Activated CD4-positive, alpha-beta memory T cell treated with anti-CD3 and anti-CD28 coated beads for 36 hours (primary cell): ENCODE measurements around the gene NFX1. TPM values are rescaled to one million over a fixed set of nuclear protein-coding genes. Genes with fewer than 3 reads are reported as not detected.

Source experiments
- CTCF ChIA-PET: fragments of 350-600 bp; sonication (Branson Sonifier 250); formaldehyde crosslinking; loops from one replicate; lab custom pipeline; 2021; ENCODE audit warnings: antibody characterized with exemption, inconsistent platforms; lab: Charles Lee
- POLR2A ChIA-PET: fragments of 350-600 bp; sonication (Branson Sonifier 250); formaldehyde crosslinking; loops from one replicate; lab custom pipeline; 2021; ENCODE audit warnings: antibody characterized with exemption; lab: Charles Lee
- DNase-seq: peaks from one replicate; pipeline ENCODE4 v3.0.0-alpha.2; 2020
- H3K27ac Mint-ChIP-seq: one replicate; pipeline ENCODE4 v1.8.0; 2021; ENCODE audit warnings: mixed read lengths
- H3K27me3 Mint-ChIP-seq: one replicate; pipeline ENCODE4 v1.8.0; 2021; ENCODE audit warnings: mixed read lengths
- H3K36me3 Mint-ChIP-seq: one replicate; pipeline ENCODE4 v1.8.0; 2021; ENCODE audit warnings: mixed read lengths
- H3K4me1 Mint-ChIP-seq: one replicate; pipeline ENCODE4 v1.8.0; 2021; ENCODE audit warnings: low read depth, mixed read lengths
- H3K4me3 Mint-ChIP-seq: one replicate; pipeline ENCODE4 v1.8.0; 2021; ENCODE audit warnings: mild to moderate bottlenecking, mixed read lengths
- H3K9me3 Mint-ChIP-seq: one replicate; pipeline ENCODE4 v1.8.0; 2021; ENCODE audit warnings: mixed read lengths
- intact Hi-C: fragments of 100-400 bp; cut with micrococcal nuclease; formaldehyde crosslinking; loops from one replicate; pipeline ENCODE4 v1.15.1; 2023
- total RNA-seq, 2 experiments: library from RNA; stranded (reverse); gene quantifications; one replicate each; pipeline ENCODE4 v1.2.3, GENCODE V29; 2021

NFX1 gene
- total RNA-seq, 2 experiments from 2014 or later = 36.5 to 38.6 TPM

DNA sequence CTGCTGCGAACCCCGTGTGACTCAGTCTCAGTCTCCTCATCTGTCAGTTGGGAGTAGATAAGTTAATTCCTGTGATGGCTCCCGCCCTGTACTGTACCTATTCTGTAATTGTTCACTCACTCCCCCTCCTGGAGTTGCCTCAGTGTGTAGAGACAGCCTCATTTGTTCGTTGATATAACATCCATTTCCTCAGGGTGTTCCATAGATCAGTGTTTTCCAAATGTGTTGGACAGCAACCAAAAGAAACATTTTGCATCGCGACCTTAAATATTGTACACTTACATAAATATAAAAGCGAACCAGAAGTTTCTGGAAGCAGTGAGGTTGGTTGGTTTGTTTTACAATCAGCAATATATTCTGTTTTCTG is 698 bp downstream of the NFX1 start:
- Mint-ChIP-seq H3K27me3 (no peaks in the 10 kb centered on the region), H3K36me3 (peaks cover 32% of the 10 kb centered on the region), H3K4me1 (peaks cover 58% of the 10 kb centered on the region), H3K27ac (peak overlapping the region; percentile 100), H3K9me3 (no peaks in the 10 kb centered on the region), H3K4me3 (peak overlapping the region; percentile 80)
- no peak for DNase-seq
- ChIA-PET POLR2A (interaction anchor here (1.0 to 2.4 kb wide), 7 partner anchors 15 to 266 kb away, joined by 3 to 23 read pairs (median 8); partner anchors contain the start of genes BAG1, CHMP5 and DNAJA1), CTCF (interaction anchor here (0.9 to 1.5 kb wide), 4 partner anchors 29 to 163 kb away, joined by 4 to 10 read pairs (median 7); partner anchors contain the start of gene AQP3)
- intact Hi-C loops = loop anchor here (2.0 kb wide), 1 partner anchor 124 kb away; no protein-coding TSS in a partner anchor

- Mint-ChIP-seq H3K4me1 (peaks cover 64% of the 10 kb centered on the region), H3K36me3 (peaks cover 41% of the 10 kb centered on the region), H3K4me3 (peak overlapping the region; percentile 80), H3K9me3 (no peaks in the 10 kb centered on the region), H3K27ac (peak overlapping the region; percentile 100), H3K27me3 (no peaks in the 10 kb centered on the region)
- DNase-seq = no peak
- intact Hi-C loops = loop anchor here (2.0 kb wide), 1 partner anchor 123 kb away; no protein-coding TSS in a partner anchor
- POLR2A ChIA-PET = interaction anchor here (2.4 kb wide), 1 partner anchor 29 kb away, joined by 23 read pairs; no protein-coding TSS in a partner anchor
- CTCF ChIA-PET = no interaction called here
Measured at GRCh38 chr9:33291901-33292300, 1.6 kb downstream of the NFX1 start.

- ChIA-PET CTCF (interaction anchor here (1.3 kb wide), 1 partner anchor 159 kb away, joined by 3 read pairs; no protein-coding TSS in a partner anchor), POLR2A (no interaction called here)
- Mint-ChIP-seq H3K4me3 (no peak overlapping the region), H3K27me3 (no peaks in the 10 kb centered on the region), H3K4me1 (peaks cover 72% of the 10 kb centered on the region), H3K36me3 (peaks cover 58% of the 10 kb centered on the region), H3K9me3 (no peaks in the 10 kb centered on the region), H3K27ac (peak overlapping the region; percentile 100)
- DNase-seq = no peak
- intact Hi-C loops = no loop called here
Measured at GRCh38 chr9:33293782-33294181, 3.5 kb downstream of the NFX1 start.

DNA sequence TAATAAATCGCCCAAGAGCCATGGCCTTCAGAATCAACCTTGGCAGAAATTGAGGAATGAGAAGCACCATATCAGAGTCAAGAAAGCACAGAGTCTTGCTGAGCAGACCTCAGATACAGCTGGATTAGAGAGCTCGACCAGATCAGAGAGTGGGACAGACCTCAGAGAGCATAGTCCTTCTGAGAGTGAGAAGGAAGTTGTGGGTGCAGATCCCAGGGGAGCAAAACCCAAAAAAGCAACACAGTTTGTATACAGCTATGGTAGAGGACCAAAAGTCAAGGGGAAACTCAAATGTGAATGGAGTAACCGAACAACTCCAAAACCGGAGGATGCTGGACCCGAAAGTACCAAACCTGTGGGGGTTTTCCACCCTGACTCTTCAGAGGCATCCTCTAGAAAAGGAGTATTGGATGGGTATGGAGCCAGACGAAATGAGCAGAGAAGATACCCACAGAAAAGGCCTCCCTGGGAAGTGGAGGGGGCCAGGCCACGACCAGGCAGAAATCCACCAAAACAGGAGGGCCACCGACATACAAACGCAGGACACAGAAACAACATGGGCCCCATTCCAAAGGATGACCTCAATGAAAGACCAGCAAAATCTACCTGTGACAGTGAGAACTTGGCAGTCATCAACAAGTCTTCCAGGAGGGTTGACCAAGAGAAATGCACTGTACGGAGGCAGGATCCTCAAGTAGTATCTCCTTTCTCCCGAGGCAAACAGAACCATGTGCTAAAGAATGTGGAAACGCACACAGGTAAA is 4.5 kb downstream of the NFX1 start:
- Mint-ChIP-seq H3K27me3 (no peaks in the 10 kb centered on the region), H3K4me1 (peaks cover 82% of the 10 kb centered on the region), H3K4me3 (peak overlapping the region; percentile 50), H3K9me3 (no peaks in the 10 kb centered on the region), H3K27ac (peak overlapping the region; percentile 74), H3K36me3 (peaks cover 67% of the 10 kb centered on the region)
- ChIA-PET CTCF (interaction anchor here (0.6 to 1.3 kb wide), 2 partner anchors 41 to 158 kb away, joined by 3 read pairs; no protein-coding TSS in a partner anchor), POLR2A (no interaction called here)
- no peak for DNase-seq
- intact Hi-C loops = loop anchor here (1.0 kb wide), 1 partner anchor 11 kb away; no protein-coding TSS in a partner anchor

DNA sequence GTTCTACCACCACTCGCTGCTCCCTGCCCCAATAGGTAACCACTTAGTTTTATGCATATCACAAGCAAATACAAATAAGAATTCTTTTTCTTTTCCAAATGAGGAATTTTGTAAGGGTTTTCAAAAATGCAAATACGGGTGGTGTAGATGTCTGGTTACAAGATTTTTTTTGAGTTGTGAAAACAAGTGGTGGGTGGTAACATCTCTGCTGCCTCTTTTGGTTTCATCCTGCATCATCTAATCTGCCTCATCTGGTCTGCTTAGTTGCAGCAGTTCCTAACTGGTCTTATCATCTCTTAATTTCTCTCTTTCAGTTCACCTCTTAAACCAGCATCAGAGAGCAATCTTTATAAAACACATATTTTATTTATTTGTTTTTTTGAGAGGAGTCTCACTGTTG is 5.3 kb downstream of the NFX1 start:
- H3K27me3 Mint-ChIP-seq = no peaks in the 10 kb centered on the region
- H3K36me3 Mint-ChIP-seq = peaks cover 66% of the 10 kb centered on the region
- peaks cover 82% of the 10 kb centered on the region for H3K4me1 Mint-ChIP-seq
- H3K27ac Mint-ChIP-seq = peak overlapping the region; percentile 86
- no peaks in the 10 kb centered on the region for H3K9me3 Mint-ChIP-seq
- H3K4me3 Mint-ChIP-seq = peak overlapping the region; percentile 55
- DNase-seq = no peak
- ChIA-PET CTCF (interaction anchor here (2.0 kb wide), 1 partner anchor 120 kb away, joined by 4 read pairs; no protein-coding TSS in a partner anchor), POLR2A (interaction anchor here (0.9 to 2.2 kb wide), 2 partner anchors 10 kb away, joined by 3 to 5 read pairs; no protein-coding TSS in a partner anchor)
- intact Hi-C loops = loop anchor here (1.0 kb wide), 1 partner anchor 11 kb away; no protein-coding TSS in a partner anchor

- peaks cover 65% of the 10 kb centered on the region for H3K36me3 Mint-ChIP-seq
- H3K9me3 Mint-ChIP-seq = no peaks in the 10 kb centered on the region
- POLR2A ChIA-PET = interaction anchor here (2.2 kb wide), 1 partner anchor 8 kb away, joined by 5 read pairs; no protein-coding TSS in a partner anchor
- intact Hi-C loops = no loop called here
- peak overlapping the region; percentile 21 for H3K4me3 Mint-ChIP-seq
- DNase-seq = peak; percentile 57
- no peaks in the 10 kb centered on the region for H3K27me3 Mint-ChIP-seq
- peaks cover 72% of the 10 kb centered on the region for H3K4me1 Mint-ChIP-seq
- H3K27ac Mint-ChIP-seq = peak overlapping the region; percentile 86
- CTCF ChIA-PET = interaction anchor here (1.1 to 2.0 kb wide), 5 partner anchors 11 to 169 kb away, joined by 3 to 12 read pairs (median 4); no protein-coding TSS in a partner anchor
Measured at GRCh38 chr9:33297432-33297831, 7.1 kb downstream of the NFX1 start.

GRCh38 chr9:33300546-33300945 is 10.2 kb downstream of the NFX1 start:
- Mint-ChIP-seq H3K4me3 (no peak overlapping the region), H3K36me3 (peaks cover 54% of the 10 kb centered on the region), H3K27me3 (no peaks in the 10 kb centered on the region), H3K9me3 (no peaks in the 10 kb centered on the region), H3K4me1 (peaks cover 53% of the 10 kb centered on the region), H3K27ac (no peak overlapping the region)
- DNase-seq = no peak
- intact Hi-C loops = no loop called here
- CTCF ChIA-PET = interaction anchor here (1.2 kb wide), 1 partner anchor 14 kb away, joined by 6 read pairs; no protein-coding TSS in a partner anchor
- POLR2A ChIA-PET = no interaction called here

- no peak for DNase-seq
- H3K9me3 Mint-ChIP-seq = no peaks in the 10 kb centered on the region
- H3K4me1 Mint-ChIP-seq = peaks cover 23% of the 10 kb centered on the region
- H3K27ac Mint-ChIP-seq = no peak overlapping the region
- H3K4me3 Mint-ChIP-seq = no peak overlapping the region
- intact Hi-C loops = no loop called here
- no peaks in the 10 kb centered on the region for H3K27me3 Mint-ChIP-seq
- CTCF ChIA-PET = interaction anchor here (1.0 to 2.2 kb wide), 5 partner anchors 15 to 149 kb away, joined by 3 to 10 read pairs (median 4); partner anchors contain the start of genes AQP3 and NFX1
- H3K36me3 Mint-ChIP-seq = peaks cover 40% of the 10 kb centered on the region
- POLR2A ChIA-PET = interaction anchor here (1.0 to 1.1 kb wide), 2 partner anchors 14 to 16 kb away, joined by 3 to 5 read pairs; partner anchors contain the start of gene NFX1
Measured at GRCh38 chr9:33304362-33304761, 14.0 kb downstream of the NFX1 start.

DNA sequence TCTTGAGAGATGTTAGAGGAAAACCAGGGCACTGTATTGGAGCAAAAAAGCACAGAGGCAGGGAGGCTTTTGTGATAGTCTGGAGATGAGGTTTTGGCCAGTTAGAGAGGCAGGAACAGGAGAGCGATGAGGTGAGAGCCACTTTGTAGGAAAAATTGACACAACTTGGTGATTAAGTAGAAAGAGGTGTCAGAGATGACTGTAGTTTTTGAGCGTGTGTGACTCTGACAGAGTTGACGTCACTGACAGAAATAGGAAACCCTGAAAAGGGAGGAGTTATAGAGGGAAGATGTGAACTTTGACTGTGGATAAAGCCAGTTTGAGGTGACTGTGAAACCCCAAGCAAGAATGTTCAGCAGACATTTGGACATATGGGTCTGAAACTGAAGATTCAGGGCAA is 15.7 kb downstream of the NFX1 start:
- Mint-ChIP-seq H3K4me3 (no peak overlapping the region), H3K4me1 (peaks cover 25% of the 10 kb centered on the region), H3K27ac (no peak overlapping the region), H3K27me3 (no peaks in the 10 kb centered on the region), H3K9me3 (no peaks in the 10 kb centered on the region), H3K36me3 (peaks cover 38% of the 10 kb centered on the region)
- intact Hi-C loops = loop anchor here (1.0 to 5.0 kb wide), 6 partner anchors 11 to 144 kb away; partner anchors contain the start of genes BAG1 and NFX1
- ChIA-PET CTCF (interaction anchor here (2.2 kb wide), 1 partner anchor 19 kb away, joined by 10 read pairs; no protein-coding TSS in a partner anchor), POLR2A (interaction anchor here (1.2 kb wide), 2 partner anchors 9 to 16 kb away, joined by 5 to 9 read pairs; partner anchors contain the start of gene NFX1)
- DNase-seq = peak; percentile 59

DNA sequence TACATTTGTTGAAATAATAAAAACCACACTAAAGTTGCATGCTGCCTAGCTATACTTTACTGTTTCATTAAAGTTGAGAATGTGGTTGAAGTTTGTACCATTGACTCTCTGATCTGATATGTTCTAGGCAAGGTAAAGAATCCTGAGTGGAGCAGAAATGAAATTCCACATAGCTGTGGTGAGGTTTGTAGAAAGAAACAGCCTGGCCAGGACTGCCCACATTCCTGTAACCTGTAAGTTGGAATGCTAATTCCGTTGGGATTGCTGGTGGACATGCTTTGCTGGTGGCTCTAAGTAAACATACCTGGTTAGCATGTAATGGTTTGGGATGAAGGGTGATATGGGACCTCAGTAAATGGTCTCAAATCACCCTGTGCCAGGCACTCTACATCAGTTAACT is 16.8 kb downstream of the NFX1 start:
- Mint-ChIP-seq H3K27me3 (no peaks in the 10 kb centered on the region), H3K9me3 (no peaks in the 10 kb centered on the region), H3K36me3 (peaks cover 43% of the 10 kb centered on the region), H3K27ac (no peak overlapping the region), H3K4me3 (peak overlapping the region; percentile 54), H3K4me1 (peaks cover 34% of the 10 kb centered on the region)
- intact Hi-C loops = loop anchor here (2.0 to 5.0 kb wide), 2 partner anchors 36 to 145 kb away; no protein-coding TSS in a partner anchor
- no peak for DNase-seq
- ChIA-PET POLR2A (interaction anchor here (1.5 kb wide), 1 partner anchor 16 kb away, joined by 4 read pairs; the partner anchor contains the start of gene NFX1), CTCF (interaction anchor here (2.5 kb wide), 1 partner anchor 20 kb away, joined by 9 read pairs; no protein-coding TSS in a partner anchor)

DNA sequence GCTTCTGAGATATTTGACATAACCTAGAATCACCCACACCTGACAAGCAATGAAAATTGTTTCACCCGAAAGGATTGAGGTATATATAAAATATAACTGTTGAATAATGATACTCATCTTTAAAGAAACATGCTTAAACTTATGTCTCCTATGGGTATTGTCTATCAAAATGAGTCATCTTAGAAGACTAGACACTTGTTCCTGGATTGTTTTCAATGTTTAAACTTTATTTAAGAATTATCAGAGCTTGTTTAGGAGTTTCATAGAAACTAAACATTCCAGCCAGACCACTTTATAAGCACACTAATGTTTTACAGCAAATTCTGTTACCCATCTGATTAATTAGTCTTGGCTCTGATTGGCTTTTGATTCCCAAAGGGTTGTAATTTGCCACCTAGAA is 19.6 kb downstream of the NFX1 start:
- intact Hi-C loops = loop anchor here (5.0 kb wide), 1 partner anchor 148 kb away; no protein-coding TSS in a partner anchor
- no peak for DNase-seq
- Mint-ChIP-seq H3K36me3 (peaks cover 52% of the 10 kb centered on the region), H3K4me3 (peak overlapping the region; percentile 7), H3K9me3 (no peaks in the 10 kb centered on the region), H3K4me1 (peaks cover 28% of the 10 kb centered on the region), H3K27me3 (no peaks in the 10 kb centered on the region), H3K27ac (peak overlapping the region; percentile 26)
- CTCF ChIA-PET = interaction anchor here (1.4 to 1.6 kb wide), 2 partner anchors 23 to 65 kb away, joined by 4 to 6 read pairs; no protein-coding TSS in a partner anchor
- POLR2A ChIA-PET = interaction anchor here (1.6 kb wide), 1 partner anchor 11 kb away, joined by 4 read pairs; no protein-coding TSS in a partner anchor
